HG02798 (cell line): ENCODE measurements around the gene NOTCH3.

Experiments
- ATAC-seq: cut with Tn5 transposase; IDR thresholded peaks from one replicate; pipeline ENCODE4 v1.9.1; 2021; ENCODE audit warnings: mild to moderate bottlenecking; ENCODE audit not compliant: unreplicated experiment, poor library complexity

NOTCH3 gene

GRCh38 chr19:15111758-15112157 lies 89.0 kb downstream of the NOTCH3 start:
- ATAC-seq: no peak

- no peak for ATAC-seq
These were observed 90.4 kb downstream of the NOTCH3 start for GRCh38 chr19:15110418-15110815.

GRCh38 chr19:15109768-15110417 lies 90.9 kb downstream of the NOTCH3 start:
- no peak for ATAC-seq
